ENCODE data around the gene THOC6.
"Not testable (repeated sequence)": the region's sequence is repeated elsewhere in the genome, so short reads cannot be mapped to it uniquely, and the experiment has no call there.

The THOC6 gene

GRCh38 chr16:3075946-3076345, 52.1 kb downstream of the THOC6 start:
- not testable (repeated sequence) for DNase-seq

DNA sequence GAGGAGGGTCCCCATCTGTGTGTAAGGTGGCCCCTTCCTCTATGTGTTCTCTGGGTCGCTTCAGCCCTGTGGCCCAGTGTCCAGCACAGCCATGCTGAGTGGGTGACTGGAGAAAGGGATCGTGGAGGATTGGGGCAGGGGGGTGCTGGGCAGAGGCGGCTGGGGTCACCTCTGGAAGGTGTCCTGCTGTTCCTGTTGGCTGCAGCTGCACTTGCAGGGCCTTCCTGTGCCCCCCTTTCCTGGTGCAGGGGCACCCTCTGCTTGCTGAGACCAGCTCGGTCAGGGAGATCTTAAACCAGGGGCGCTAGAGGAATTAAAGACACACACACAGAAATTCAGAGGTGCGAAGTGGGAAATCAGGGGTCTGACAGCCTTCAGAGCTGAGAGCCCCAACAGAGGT, 52.7 kb downstream of the THOC6 start:
- no peak for DNase-seq

Measured in CD4-positive, alpha-beta T cell treated with Interleukin-4 for 4 hours (primary cell).